ENCODE measurements around the gene KRTAP10-2. TPM values are rescaled to one million over a fixed set of nuclear protein-coding genes. Genes with fewer than 3 reads are reported as not detected.
"Not testable (repeated sequence)": the region's sequence is repeated elsewhere in the genome, so short reads cannot be mapped to it uniquely, and the experiment has no call there.

Gene KRTAP10-2
- polyA plus RNA-seq, 3 donors from 2014 or later: not detected

GRCh38 chr21:44568261-44568660 lies 17.0 kb upstream of the KRTAP10-2 start:
- no peak for DNase-seq
- Mint-ChIP-seq H3K36me3 (no peaks in the 10 kb centered on the region), H3K27ac (no peak overlapping the region), H3K4me1 (peaks cover 13 to 14% of the 10 kb centered on the region in 2 donors), H3K9me3 (peaks cover 0 to under 1% (median 0%) of the 10 kb centered on the region in 6 donors), H3K4me3 (no peak overlapping the region), H3K27me3 (ENCODE audit: low read depth in 3 of 3) (peaks cover 8 to 11% (median 8%) of the 10 kb centered on the region in 3 donors)

GRCh38 chr21:44567481-44568171 lies 16.3 kb upstream of the KRTAP10-2 start:
- Mint-ChIP-seq H3K27ac (peak overlapping the region in 1 of 6 donors; percentile 15), H3K27me3 (ENCODE audit: low read depth in 3 of 3) (peaks cover 8 to 11% (median 8%) of the 10 kb centered on the region in 3 donors), H3K36me3 (no peaks in the 10 kb centered on the region), H3K4me3 (no peak overlapping the region), H3K9me3 (peaks cover 0 to 1% (median 0%) of the 10 kb centered on the region in 6 donors), H3K4me1 (peaks cover 13 to 14% of the 10 kb centered on the region in 2 donors)
- DNase-seq: no peak

- H3K4me3 Mint-ChIP-seq: no peak overlapping the region
- no peaks in the 10 kb centered on the region for H3K36me3 Mint-ChIP-seq
- no peak overlapping the region for H3K27ac Mint-ChIP-seq
- H3K4me1 Mint-ChIP-seq: peaks cover 13 to 14% of the 10 kb centered on the region in 2 donors
- H3K9me3 Mint-ChIP-seq: peaks cover 0 to 7% (median 5%) of the 10 kb centered on the region in 6 donors
- peaks cover 6 to 8% (median 7%) of the 10 kb centered on the region in 3 donors for H3K27me3 Mint-ChIP-seq (ENCODE audit: low read depth in 3 of 3)
- DNase-seq: no peak
These were observed 15.1 kb upstream of the KRTAP10-2 start for GRCh38 chr21:44566403-44566802.

- peaks cover 13 to 14% of the 10 kb centered on the region in 2 donors for H3K4me1 Mint-ChIP-seq
- H3K36me3 Mint-ChIP-seq: no peaks in the 10 kb centered on the region
- no peak for DNase-seq
- H3K27ac Mint-ChIP-seq: peak overlapping the region; percentile 16 to 84 (median 74)
- H3K4me3 Mint-ChIP-seq: peak overlapping the region in 2 of 5 donors; percentile 38 to 48
- peaks cover 3 to 7% (median 5%) of the 10 kb centered on the region in 3 donors for H3K27me3 Mint-ChIP-seq (ENCODE audit: low read depth in 3 of 3)
- H3K9me3 Mint-ChIP-seq: peaks cover 0 to 7% (median 5%) of the 10 kb centered on the region in 6 donors
These were observed 13.7 kb upstream of the KRTAP10-2 start for GRCh38 chr21:44564886-44565598.

- H3K27ac Mint-ChIP-seq: peak overlapping the region in 3 of 6 donors; percentile 1 to 68 (median 47)
- H3K4me1 Mint-ChIP-seq: peaks cover 13 to 14% of the 10 kb centered on the region in 2 donors
- peaks cover 0 to 9% (median 5%) of the 10 kb centered on the region in 6 donors for H3K9me3 Mint-ChIP-seq
- no peaks in the 10 kb centered on the region for H3K36me3 Mint-ChIP-seq
- H3K27me3 Mint-ChIP-seq (ENCODE audit: low read depth in 3 of 3): peaks cover under 1 to 4% (median 3%) of the 10 kb centered on the region in 3 donors
- DNase-seq: no peak
- H3K4me3 Mint-ChIP-seq: no peak overlapping the region
These were observed 12.8 kb upstream of the KRTAP10-2 start for GRCh38 chr21:44564099-44564498.

GRCh38 chr21:44558695-44559094 lies 7.4 kb upstream of the KRTAP10-2 start, which contains the start of gene KRTAP10-3:
TSS of gene KRTAP10-3 (minus strand) at chr21:44558795. CDS start at chr21:44558715, 80 bp downstream.
- Mint-ChIP-seq H3K27ac (no peak within 1 kb of the TSS), H3K27me3 (ENCODE audit: low read depth in 3 of 3) (peaks cover 0 to 6% (median 2%) of the 10 kb centered on the region in 3 donors), H3K9me3 (peaks cover 0 to 9% (median 5%) of the 10 kb centered on the region in 6 donors), H3K36me3 (peaks cover 0 to 3% (median 0%) of the 10 kb centered on the region in 3 donors), H3K4me3 (no peak within 1 kb of the TSS), H3K4me1 (no peaks in the 10 kb centered on the region)
- no peak for DNase-seq

- H3K27me3 Mint-ChIP-seq (ENCODE audit: low read depth in 3 of 3); H3K9me3 Mint-ChIP-seq: not testable (repeated sequence)
These were observed 7.0 kb upstream of the KRTAP10-2 start for GRCh38 chr21:44558329-44558675.

GRCh38 chr21:44557491-44558328 lies 6.4 kb upstream of the KRTAP10-2 start:
- H3K27ac Mint-ChIP-seq: no peak overlapping the region
- peaks cover 0 to 9% (median 4%) of the 10 kb centered on the region in 6 donors for H3K9me3 Mint-ChIP-seq
- H3K4me3 Mint-ChIP-seq: no peak overlapping the region
- H3K4me1 Mint-ChIP-seq: no peaks in the 10 kb centered on the region
- DNase-seq: no peak
- H3K36me3 Mint-ChIP-seq: peaks cover 0 to 3% (median 0%) of the 10 kb centered on the region in 3 donors
- H3K27me3 Mint-ChIP-seq (ENCODE audit: low read depth in 3 of 3): peaks cover 0 to 6% (median 2%) of the 10 kb centered on the region in 3 donors

More at GRCh38 chr21:44558329-44558675, 7.0 kb upstream of the KRTAP10-2 start:
- H3K36me3 Mint-ChIP-seq, H3K4me3 Mint-ChIP-seq, DNase-seq, H3K27ac Mint-ChIP-seq, H3K4me1 Mint-ChIP-seq: not testable (repeated sequence)

GRCh38 chr21:44556879-44557278 lies 5.6 kb upstream of the KRTAP10-2 start:
- no peak for DNase-seq
- Mint-ChIP-seq H3K4me3 (no peak overlapping the region), H3K27me3 (ENCODE audit: low read depth in 3 of 3) (peaks cover 0 to 6% (median 2%) of the 10 kb centered on the region in 3 donors), H3K4me1 (no peaks in the 10 kb centered on the region), H3K9me3 (peaks cover 0 to 4% (median 1%) of the 10 kb centered on the region in 6 donors), H3K27ac (no peak overlapping the region), H3K36me3 (peaks cover 0 to 3% (median 0%) of the 10 kb centered on the region in 3 donors)

- DNase-seq: no peak
- Mint-ChIP-seq H3K4me3 (no peak overlapping the region), H3K27ac (no peak overlapping the region), H3K36me3 (peaks cover 0 to 3% (median 0%) of the 10 kb centered on the region in 3 donors), H3K27me3 (ENCODE audit: low read depth in 3 of 3) (peaks cover 2 to 6% (median 2%) of the 10 kb centered on the region in 3 donors), H3K4me1 (no peaks in the 10 kb centered on the region), H3K9me3 (peaks cover 0 to 2% (median 0%) of the 10 kb centered on the region in 6 donors)
These were observed 4.0 kb upstream of the KRTAP10-2 start for GRCh38 chr21:44555200-44555875.

GRCh38 chr21:44552681-44553080 lies 1.4 kb upstream of the KRTAP10-2 start:
- Mint-ChIP-seq H3K27me3 (ENCODE audit: low read depth in 3 of 3) (peaks cover 3 to 4% (median 3%) of the 10 kb centered on the region in 3 donors), H3K27ac (no peak overlapping the region), H3K4me1 (peaks cover 17 to 20% of the 10 kb centered on the region in 2 donors), H3K36me3 (peaks cover 0 to 5% (median 2%) of the 10 kb centered on the region in 3 donors), H3K9me3 (peaks cover 0 to 2% (median under 1%) of the 10 kb centered on the region in 6 donors), H3K4me3 (no peak overlapping the region)
- DNase-seq: no peak

- DNase-seq: no peak
- peaks cover 4 to 8% (median 5%) of the 10 kb centered on the region in 6 donors for H3K9me3 Mint-ChIP-seq
- H3K4me3 Mint-ChIP-seq: no peak overlapping the region
- H3K36me3 Mint-ChIP-seq: peaks cover 5 to 11% (median 7%) of the 10 kb centered on the region in 3 donors
- peaks cover 22 to 25% of the 10 kb centered on the region in 2 donors for H3K4me1 Mint-ChIP-seq
- peaks cover 3 to 4% (median 4%) of the 10 kb centered on the region in 3 donors for H3K27me3 Mint-ChIP-seq (ENCODE audit: low read depth in 3 of 3)
- no peak overlapping the region for H3K27ac Mint-ChIP-seq
These were observed 831 bp upstream of the KRTAP10-2 start for GRCh38 chr21:44552136-44552535.

- peak overlapping the region in 1 of 6 donors; percentile 35 for H3K27ac Mint-ChIP-seq
- H3K9me3 Mint-ChIP-seq: peaks cover 10 to 21% (median 12%) of the 10 kb centered on the region in 6 donors
- H3K4me1 Mint-ChIP-seq: peaks cover 26 to 31% of the 10 kb centered on the region in 2 donors
These were observed 498 bp downstream of the KRTAP10-2 start for GRCh38 chr21:44550807-44551206.

More at GRCh38 chr21:44550807-44551206, 498 bp downstream of the KRTAP10-2 start:
- Mint-ChIP-seq H3K36me3 (peaks cover 13 to 15% (median 14%) of the 10 kb centered on the region in 3 donors), H3K4me3 (no peak overlapping the region), H3K27me3 (ENCODE audit: low read depth in 3 of 3) (peaks cover 3 to 6% (median 4%) of the 10 kb centered on the region in 3 donors)
- no peak for DNase-seq

Data from immature natural killer cell (primary cell).